B cell (primary cell): ENCODE measurements around the gene DIS3L2. TPM values are rescaled to one million over a fixed set of nuclear protein-coding genes. Genes with fewer than 3 reads are reported as not detected.
"Not testable (repeated sequence)": the region's sequence is repeated elsewhere in the genome, so short reads cannot be mapped to it uniquely, and the experiment has no call there.

Source experiments
- ATAC-seq: fragments of 200-7000 bp; cut with Tn5 transposase; one replicate; pipeline ENCODE4 v1.10.0; 2021; ENCODE audit warnings: low read depth, mild to moderate bottlenecking, moderate number of reproducible peaks, moderate library complexity
- CTCF ChIA-PET: fragments of 350-600 bp; sonication (Branson Sonifier 250); formaldehyde crosslinking; loops from one replicate; lab custom pipeline; 2021; ENCODE audit warnings: antibody characterized with exemption, inconsistent platforms; lab: Charles Lee
- POLR2A ChIA-PET: fragments of 350-600 bp; sonication (Branson Sonifier 250); formaldehyde crosslinking; loops from one replicate; lab custom pipeline; 2021; ENCODE audit warnings: antibody characterized with exemption; lab: Charles Lee
- DNase-seq: peaks from one replicate; pipeline ENCODE4 v3.0.0; 2013
- H2AFZ ChIP-seq: 2 replicates; pipeline ENCODE4 v1.6.1; 2012; ENCODE audit warnings: mild to moderate bottlenecking, low read depth, low read length; ENCODE audit not compliant: insufficient read depth, poor library complexity, severe bottlenecking
- H3K27ac ChIP-seq, 2 donors: 1 replicate in 1 of 2; 2 replicates in 1 of 2; pipeline ENCODE4 v1.5.1; 2012 to 2013; ENCODE audit warnings: low read length in 2 of 2, mild to moderate bottlenecking in 2 of 2, moderate library complexity in 1 of 2
- H3K27me3 ChIP-seq, 4 experiments: fragments of 200-600 bp in 1 of 4; sonication (generic) in 1 of 4; replicated peaks in 1 of 4; 1 replicate in 2 of 4; 2 replicates in 2 of 4; pipeline versions ENCODE4 v1.6.1 to v1.7.0; 2013 to 2016; ENCODE audit warnings: low read length in 3 of 4, mild to moderate bottlenecking in 2 of 4, mixed read lengths in 1 of 4, moderate library complexity in 1 of 4; ENCODE audit not compliant: insufficient read depth in 4 of 4, control insufficient read depth in 3 of 4; ENCODE audit errors: control extremely low read depth in 1 of 4
- H3K36me3 ChIP-seq, 2 experiments: replicated peaks in 1 of 2; 1 replicate in 1 of 2; 2 replicates in 1 of 2; pipeline versions ENCODE4 v1.6.1 to v1.7.1; 2013; ENCODE audit warnings: low read length in 1 of 2; ENCODE audit not compliant: insufficient read depth in 2 of 2, control insufficient read depth in 1 of 2; ENCODE audit errors: control extremely low read depth in 1 of 2, extremely low read depth in 1 of 2
- H3K4me1 ChIP-seq, 2 donors: fragments of 200-600 bp in 1 of 2; sonication (generic) in 1 of 2; 1 replicate in 1 of 2; 2 replicates in 1 of 2; pipeline versions ENCODE4 v1.5.1 to v1.6.1; 2013 to 2017; ENCODE audit warnings: low read length in 2 of 2; ENCODE audit not compliant: control insufficient read depth in 2 of 2, insufficient read depth in 2 of 2
- H3K4me2 ChIP-seq: replicated peaks from 2 replicates; pipeline ENCODE3; 2012; ENCODE audit warnings: mild to moderate bottlenecking, low read depth, low read length; ENCODE audit not compliant: poor library complexity, severe bottlenecking
- H3K4me3 ChIP-seq, 5 experiments: fragments of 200-600 bp in 1 of 5; sonication (generic) in 1 of 5; 1 replicate in 3 of 5; 2 replicates in 2 of 5; pipeline versions ENCODE4 v1.5.1 to v1.7.0; 2011 to 2016; ENCODE audit warnings: low read length in 4 of 5, mild to moderate bottlenecking in 4 of 5, low read depth in 2 of 5, control low read depth in 1 of 5, moderate library complexity in 1 of 5; ENCODE audit not compliant: insufficient read depth in 1 of 5; ENCODE audit errors: control extremely low read depth in 1 of 5, extremely low read depth in 1 of 5
- H3K79me2 ChIP-seq: fragments of 200-600 bp; sonication (generic); one replicate; pipeline ENCODE4 v1.6.0; 2016; ENCODE audit warnings: low read length; ENCODE audit not compliant: control insufficient read depth, insufficient read depth
- H3K9ac ChIP-seq: fragments of 200-600 bp; sonication (generic); 2 replicates; pipeline ENCODE4 v1.6.1; 2017; ENCODE audit warnings: mild to moderate bottlenecking, low read length, moderate library complexity
- H3K9me3 ChIP-seq, 3 donors: one replicate each; pipeline versions ENCODE4 v1.6.1 to v1.7.1; 2013; ENCODE audit warnings: low read length in 2 of 3; ENCODE audit not compliant: control insufficient read depth in 2 of 3, insufficient read depth in 1 of 3; ENCODE audit errors: control extremely low read depth in 1 of 3
- H4K20me1 ChIP-seq: 2 replicates; pipeline ENCODE4 v1.6.0; 2012; ENCODE audit warnings: mild to moderate bottlenecking, low read length; ENCODE audit not compliant: insufficient read depth, control insufficient read depth, poor library complexity, severe bottlenecking
- H3K27ac Mint-ChIP-seq: one replicate; pipeline ENCODE4 v1.8.0; 2021; ENCODE audit warnings: mixed read lengths
- H3K27me3 Mint-ChIP-seq: one replicate; pipeline ENCODE4 v1.8.0; 2021; ENCODE audit warnings: mixed read lengths
- H3K4me1 Mint-ChIP-seq: one replicate; pipeline ENCODE4 v1.8.0; 2021; ENCODE audit warnings: mixed read lengths
- H3K4me3 Mint-ChIP-seq: one replicate; pipeline ENCODE4 v1.8.0; 2021; ENCODE audit warnings: mixed read lengths
- H3K9me3 Mint-ChIP-seq: one replicate; pipeline ENCODE4 v1.8.0; 2022; ENCODE audit warnings: mixed read lengths; ENCODE audit not compliant: insufficient read depth
- CTCF ChIP-seq: fragments of 200-600 bp; IDR thresholded peaks from one replicate; pipeline ENCODE4 v1.8.0; 2022; ENCODE audit warnings: antibody characterized with exemption, mild to moderate bottlenecking
- EZH2 ChIP-seq: IDR thresholded peaks from 2 replicates; pipeline ENCODE4 v1.6.1; 2012; ENCODE audit warnings: borderline replicate concordance, low read depth, mild to moderate bottlenecking, moderate library complexity, low read length; ENCODE audit not compliant: insufficient read depth, poor library complexity, severe bottlenecking
- WGBS: methylation state at CpG from one replicate; pipeline ENCODE4 v1.1.5; 2013; ENCODE audit warnings: missing lambda C conversion rate; ENCODE audit not compliant: insufficient coverage; 5-methylcytosine and 5-hydroxymethylcytosine counted together
- intact Hi-C: fragments of 100-400 bp; cut with micrococcal nuclease; formaldehyde crosslinking; loops from one replicate; pipeline ENCODE4 v1.10.0; 2022
- polyA plus RNA-seq: library from polyadenylated mRNA; depleted of rRNA; stranded (reverse); fragments of >200 nt; gene quantifications from 2 replicates; pipeline ENCODE4 v1.2.3, GENCODE V29; 2012
- total RNA-seq, 2 donors: library from RNA; stranded (reverse); fragments of 120-200 nt in 1 of 2; gene quantifications; 1 replicate in 1 of 2; 2 replicates in 1 of 2; pipeline versions ENCODE4 v1.2.3 to v1.2.4, GENCODE V29; 2013 to 2022

The DIS3L2 gene
- total and polyA plus RNA-seq, 2 donors (not counting 1 experiment from before 2014, with no cell fraction given): 34.5 to 70.1 TPM

DNA sequence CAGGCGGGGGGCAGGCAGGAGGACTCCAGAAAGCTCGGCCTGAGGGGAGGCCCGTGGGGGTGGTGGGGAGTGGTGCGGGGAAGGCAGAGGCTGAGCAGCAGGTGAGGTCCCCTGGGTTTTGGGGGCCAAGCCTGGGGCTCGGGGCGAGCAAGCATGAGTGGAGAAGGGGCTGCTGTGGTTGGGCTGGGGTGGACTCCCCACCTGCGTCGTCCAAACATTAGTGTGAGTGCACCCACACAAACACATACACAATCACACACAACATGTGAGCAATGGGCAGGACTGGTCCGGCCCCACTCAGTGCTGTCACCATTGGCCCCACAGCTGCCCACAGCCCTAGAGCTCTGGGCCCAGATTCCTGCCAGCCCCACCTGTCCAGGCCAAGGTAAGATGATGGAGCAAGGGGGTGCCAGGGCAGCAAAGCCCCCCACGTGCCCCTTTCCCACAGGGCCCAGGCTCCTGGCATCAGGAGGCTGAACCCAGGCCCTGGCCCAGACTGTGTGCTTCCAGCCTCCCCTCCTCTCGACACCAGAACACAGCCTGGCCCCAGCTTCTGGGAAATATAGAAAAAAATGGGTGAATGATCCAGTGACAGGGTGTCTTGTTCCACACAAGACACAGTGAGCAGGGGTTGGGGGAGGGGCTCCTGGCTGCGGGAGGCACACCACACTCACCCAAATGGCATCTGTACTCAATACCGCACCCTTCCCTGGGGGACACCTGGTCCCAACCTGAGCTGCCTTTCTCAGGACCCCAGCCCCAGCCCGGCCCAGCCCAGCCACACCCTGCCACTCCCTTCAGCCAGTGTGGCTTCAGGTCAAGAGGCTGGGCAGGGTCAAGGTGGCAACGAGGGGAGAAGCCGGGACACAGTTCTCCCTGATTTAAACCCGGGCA, 416.6 kb downstream of the DIS3L2 start:
- Mint-ChIP-seq H3K4me1 (no peaks in the 10 kb centered on the region), H3K9me3 (no peaks in the 10 kb centered on the region), H3K27ac (no peak overlapping the region), H3K4me3 (no peak overlapping the region), H3K27me3 (peaks cover 4% of the 10 kb centered on the region)
- Histone ChIP-seq H3K9ac (no peak overlapping the region), H3K9me3 (no peaks in the 10 kb centered on the region), H4K20me1 (no peaks in the 10 kb centered on the region), H2AFZ (no peak overlapping the region), H3K36me3 (no peaks in the 10 kb centered on the region), H3K4me3 (no peak overlapping the region), H3K27me3 (peaks cover 0 to 8% (median 0%) of the 10 kb centered on the region in 4 experiments), H3K4me1 (no peaks in the 10 kb centered on the region), H3K4me2 (no peak overlapping the region), H3K79me2 (no peaks in the 10 kb centered on the region), H3K27ac (no peak overlapping the region)
- WGBS: 71% methylated on average over 12 of the region's 17 CpGs
- POLR2A ChIA-PET: no interaction called here
- intact Hi-C loops: no loop called here
- no peak for DNase-seq
- CTCF ChIA-PET: no interaction called here
- ATAC-seq: no peak
- TF ChIP-seq EZH2 (no peak), CTCF (no peak)

DNA sequence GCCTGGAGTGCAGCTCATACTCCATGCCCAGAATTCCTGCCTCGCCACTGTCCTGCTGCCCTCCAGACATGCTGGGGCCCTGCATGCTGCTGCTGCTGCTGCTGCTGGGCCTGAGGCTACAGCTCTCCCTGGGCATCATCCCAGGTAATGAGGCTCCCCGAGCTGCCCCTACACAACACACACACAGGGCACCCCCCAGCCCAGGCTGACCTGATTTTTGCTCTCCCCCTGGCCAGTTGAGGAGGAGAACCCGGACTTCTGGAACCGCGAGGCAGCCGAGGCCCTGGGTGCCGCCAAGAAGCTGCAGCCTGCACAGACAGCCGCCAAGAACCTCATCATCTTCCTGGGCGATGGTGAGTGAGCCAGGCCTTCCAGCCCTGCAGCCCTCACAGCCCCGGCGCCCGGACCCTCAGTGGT, 417.2 kb downstream of the DIS3L2 start, which contains the start of gene ALPP:
TSS of gene ALPP (plus strand) at position 17 of the 417 bp plus-strand sequence. CDS start at position 69, 52 bp downstream.
- H3K4me1 Mint-ChIP-seq, ATAC-seq, intact Hi-C loops, H3K27me3 Mint-ChIP-seq, H4K20me1 ChIP-seq, H3K27ac ChIP-seq, H3K4me3 ChIP-seq, H3K27ac Mint-ChIP-seq, H3K4me3 Mint-ChIP-seq, H3K4me1 ChIP-seq, CTCF ChIA-PET, H3K36me3 ChIP-seq, H3K79me2 ChIP-seq, H3K9me3 ChIP-seq, H3K27me3 ChIP-seq, H2AFZ ChIP-seq, H3K4me2 ChIP-seq, POLR2A ChIA-PET, DNase-seq, H3K9ac ChIP-seq, H3K9me3 Mint-ChIP-seq: not testable (repeated sequence)
- 94% methylated on average over 12 of the region's 12 CpGs for WGBS

DNA sequence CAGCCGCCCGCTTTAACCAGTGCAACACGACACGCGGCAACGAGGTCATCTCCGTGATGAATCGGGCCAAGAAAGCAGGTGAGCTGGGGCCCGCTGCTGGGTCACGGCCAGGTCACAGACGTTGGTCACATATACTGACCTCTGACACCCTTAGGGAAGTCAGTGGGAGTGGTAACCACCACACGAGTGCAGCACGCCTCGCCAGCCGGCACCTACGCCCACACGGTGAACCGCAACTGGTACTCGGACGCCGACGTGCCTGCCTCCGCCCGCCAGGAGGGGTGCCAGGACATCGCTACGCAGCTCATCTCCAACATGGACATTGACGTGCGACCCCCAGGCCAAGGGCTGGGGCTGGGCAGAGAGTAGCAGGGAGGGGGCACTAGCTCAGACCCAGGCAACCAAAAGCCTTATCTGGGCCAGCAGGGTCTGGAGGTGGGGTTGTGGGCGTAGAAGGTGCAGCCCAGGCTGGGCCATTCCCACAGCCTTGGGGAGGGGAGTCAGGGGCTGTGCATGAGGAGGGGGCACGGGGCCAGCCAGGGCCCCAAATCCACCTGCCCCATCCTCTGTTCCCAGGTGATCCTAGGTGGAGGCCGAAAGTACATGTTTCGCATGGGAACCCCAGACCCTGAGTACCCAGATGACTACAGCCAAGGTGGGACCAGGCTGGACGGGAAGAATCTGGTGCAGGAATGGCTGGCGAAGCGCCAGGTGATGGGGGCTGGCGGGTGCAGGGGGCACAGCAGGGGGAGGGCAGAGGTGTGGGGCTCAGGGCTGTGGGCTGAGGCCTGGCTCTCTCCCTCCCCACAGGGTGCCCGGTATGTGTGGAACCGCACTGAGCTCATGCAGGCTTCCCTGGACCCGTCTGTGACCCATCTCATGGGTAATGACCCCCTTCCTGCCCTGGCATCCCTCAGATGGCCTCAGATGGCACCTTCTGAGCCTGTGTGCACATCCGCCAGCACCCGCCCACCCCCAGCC, 418.4 kb downstream of the DIS3L2 start:
- H2AFZ ChIP-seq, H3K27me3 ChIP-seq, H3K4me3 Mint-ChIP-seq, POLR2A ChIA-PET, H3K27ac ChIP-seq, H3K27me3 Mint-ChIP-seq, CTCF ChIA-PET, H3K9me3 Mint-ChIP-seq, H3K36me3 ChIP-seq, H3K9me3 ChIP-seq, DNase-seq, H3K4me1 Mint-ChIP-seq, H3K9ac ChIP-seq, H3K4me3 ChIP-seq, H3K79me2 ChIP-seq, H3K27ac Mint-ChIP-seq, intact Hi-C loops, ATAC-seq, H4K20me1 ChIP-seq, H3K4me2 ChIP-seq: not testable (repeated sequence)
- 89% methylated on average over 27 of the region's 41 CpGs for WGBS
- peaks cover 9 to 11% of the 10 kb centered on the region in 2 donors for H3K4me1 ChIP-seq
